K562 (cell line): ENCODE results near the gene XPC. TPM values are rescaled to one million over a fixed set of nuclear protein-coding genes. Genes with fewer than 3 reads are reported as not detected.

Source experiments
- ADNP ChIP-seq: fragments of 200-800 bp; sonication (Bioruptor generic); IDR thresholded peaks from 2 replicates; pipeline ENCODE4 v1.6.1; 2016; ENCODE audit warnings: missing genetic modification characterization, missing compliant biosample characterization
- BRCA1 ChIP-seq, 2 experiments: fragments of 450-650 bp in 1 of 2; sonication (generic) in 1 of 2; formaldehyde crosslinking in 1 of 2; IDR thresholded peaks; 2 replicates each; pipeline versions ENCODE4 v1.5.0 to v1.6.1; 2017 to 2020; ENCODE audit warnings: mild to moderate bottlenecking in 1 of 2, missing genetic modification reagents in 1 of 2
- CC2D1A ChIP-seq: fragments of 450-650 bp; IDR thresholded peaks from 2 replicates; pipeline ENCODE4 v1.6.1; 2017; ENCODE audit warnings: mild to moderate bottlenecking
- CEBPG ChIP-seq, 3 experiments: fragments of 200-800 bp in 1 of 3; sonication (Bioruptor generic) in 1 of 3; sonication (generic) in 1 of 3; formaldehyde crosslinking in 1 of 3; IDR thresholded peaks in 2 of 3; conservative IDR thresholded peaks in 1 of 3; 2 replicates each; pipeline versions ENCODE4 v1.6.1 to v1.8.0; 2016 to 2022; ENCODE audit warnings: missing compliant biosample characterization in 2 of 3, missing genetic modification characterization in 2 of 3, mild to moderate bottlenecking in 1 of 3, missing genetic modification reagents in 1 of 3
- ELF4 ChIP-seq: fragments of 450-650 bp; formaldehyde crosslinking; IDR thresholded peaks from 2 replicates; pipeline ENCODE4 v1.4.0; 2022; ENCODE audit warnings: missing genetic modification characterization
- GTF2F1 ChIP-seq: IDR thresholded peaks from 2 replicates; pipeline ENCODE4 v1.6.1; 2011; ENCODE audit warnings: low read depth, low read length, improper control_type of control experiment
- KDM2B ChIP-seq: fragments of 250-450 bp; sonication (Bioruptor Pico); IDR thresholded peaks from 2 replicates; pipeline ENCODE4 v1.8.0; 2021; ENCODE audit warnings: mild to moderate bottlenecking, moderate library complexity
- NFE2L1 ChIP-seq: fragments of 450-650 bp; IDR thresholded peaks from 2 replicates; pipeline ENCODE4 v1.6.1; 2016; ENCODE audit warnings: missing genetic modification characterization, low read depth, mild to moderate bottlenecking, missing compliant biosample characterization, moderate library complexity, borderline replicate concordance
- PYGO2 ChIP-seq: fragments of 450-650 bp; IDR thresholded peaks from 2 replicates; pipeline ENCODE4 v1.6.1; 2016; ENCODE audit warnings: mild to moderate bottlenecking, missing genetic modification characterization, moderate library complexity, missing compliant biosample characterization
- RFX5 ChIP-seq: IDR thresholded peaks from 2 replicates; pipeline ENCODE4 v1.6.1; 2011; ENCODE audit warnings: low read depth, mild to moderate bottlenecking, improper control_type of control experiment, low read length
- RNF2 ChIP-seq: sonication (generic); IDR thresholded peaks from 2 replicates; pipeline ENCODE4 v1.6.1; 2016
- SMC3 ChIP-seq: conservative IDR thresholded peaks from 2 replicates; pipeline ENCODE4 v1.6.1; 2011; ENCODE audit warnings: low read depth, low read length, improper control_type of control experiment; ENCODE audit not compliant: insufficient read depth
- TCF7 ChIP-seq: sonication (generic); IDR thresholded peaks from 2 replicates; pipeline ENCODE4 v1.6.1; 2016; ENCODE audit warnings: antibody characterized with exemption, borderline replicate concordance
- ZNF584 ChIP-seq: fragments of 200-800 bp; sonication (Bioruptor generic); IDR thresholded peaks from 2 replicates; pipeline ENCODE4 v1.6.1; 2016; ENCODE audit warnings: low read depth, mild to moderate bottlenecking, missing genetic modification characterization, missing compliant biosample characterization
- polyA plus RNA-seq, 8 experiments: library from polyadenylated mRNA; depleted of rRNA in 4 of 8; stranded (reverse) in 5 of 8; unstranded in 3 of 8; fragments of >200 nt; fragmentation: Nextera tagmentation in 2 of 8; fragmentation: Illumina TruSeq in 1 of 8; extraction: Ambion mirVana in 2 of 8; extraction: Trizol in 1 of 8; gene quantifications; 2 replicates each; pipeline versions ENCODE4 v1.2.1 to v1.2.3, GENCODE V29; 2011 to 2014; ENCODE audit warnings: inconsistent platforms in 1 of 8, missing spikeins in 1 of 8
- total RNA-seq, 7 experiments: library from RNA; depleted of rRNA in 6 of 7; stranded (reverse); fragments of >200 nt in 6 of 7; fragmentation: Illumina TruSeq in 2 of 7; extraction: Trizol in 2 of 7; gene quantifications; 2 replicates each; pipeline versions ENCODE4 v1.2.1 to v1.2.3, GENCODE V29; 2011 to 2021; ENCODE audit warnings: low replicate concordance in 1 of 7
- TF ChIP-seq, protein P1 (sequence below), 2 experiments: fragments of 450-650 bp; formaldehyde crosslinking in 1 of 2; IDR thresholded peaks; 2 replicates each; pipeline versions ENCODE4 v1.4.0 to v1.6.1; 2014 to 2020; ENCODE audit warnings: mild to moderate bottlenecking in 2 of 2, borderline replicate concordance in 1 of 2, low read depth in 1 of 2
- TF ChIP-seq, protein P2 (sequence below): fragments of 450-650 bp; formaldehyde crosslinking; IDR thresholded peaks from 2 replicates; pipeline ENCODE4 v1.4.0; 2022; ENCODE audit warnings: missing genetic modification characterization
- TF ChIP-seq, protein P3 (sequence below): fragments of 200-800 bp; sonication (Bioruptor generic); IDR thresholded peaks from 2 replicates; pipeline ENCODE4 v1.6.1; 2017; ENCODE audit warnings: missing genetic modification characterization, missing compliant biosample characterization

XPC gene
- total and polyA plus RNA-seq, 9 of the 15 experiments (the other 6 are each of a cell fraction or from before 2014, with no cell fraction given): 3.8 to 54.7 (median 41.3) TPM

DNA sequence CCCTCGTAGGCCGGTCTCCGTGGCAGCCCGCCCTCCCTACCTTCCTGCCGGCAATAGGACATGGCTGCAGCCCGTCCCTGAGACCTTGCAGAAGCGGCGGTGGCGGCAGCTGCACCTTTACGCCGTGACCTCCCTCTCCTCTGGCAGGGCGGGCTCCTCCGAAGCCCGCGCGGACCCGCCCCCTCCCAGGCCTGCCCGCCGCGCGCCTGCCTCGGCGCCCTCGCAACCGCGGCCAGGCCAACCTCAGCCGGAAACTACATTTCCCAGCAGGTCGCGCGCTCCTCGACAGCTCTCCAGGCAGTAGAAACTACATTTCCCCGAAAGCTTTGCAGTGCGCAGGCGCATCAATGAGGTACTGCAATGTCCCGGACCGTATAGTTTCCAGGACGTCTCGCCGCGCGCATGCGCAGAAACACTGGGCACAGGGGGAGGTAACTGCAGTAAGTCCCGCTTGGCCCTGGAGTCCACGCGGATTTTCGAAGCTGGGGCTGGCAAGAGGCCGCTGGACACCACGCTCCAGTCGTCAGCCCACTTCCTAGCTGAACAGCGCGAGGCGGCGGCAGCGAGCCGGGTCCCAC, 53.7 kb downstream of the XPC start, which contains the start of the genes CHCHD4 and TMEM43 (continued):
- TF ChIP-seq TCF7 (no peak), RFX5 (no peak), ADNP (no peak), ZNF584 (CRISPR knock-in tag) (peak; percentile 81), RNF2 (no peak), KDM2B (no peak), NFE2L1 (no peak), SMC3 (0 out of 2 replicates have a peak, but pooled peaks have one; percentile 11), PYGO2 (tag) (no peak), CC2D1A (no peak), ELF4 (CRISPR knock-in tag) (no peak), CEBPG (CRISPR knock-in tag; IDR thresholded peaks at IDR 0.05) (no peak), CEBPG (tag; conservative IDR thresholded peaks at IDR 0.05 in 1 of 2, IDR thresholded peaks at IDR 0.05 in 1 of 2) (no peak), GTF2F1 (0 out of 2 replicates have a peak, but pooled peaks have one; percentile 15), BRCA1 (IDR thresholded peaks at IDR 0.05) (no peak), BRCA1 (CRISPR knock-in tag; IDR thresholded peaks at IDR 0.05) (no peak)
- TF ChIP-seq, protein P1, sequence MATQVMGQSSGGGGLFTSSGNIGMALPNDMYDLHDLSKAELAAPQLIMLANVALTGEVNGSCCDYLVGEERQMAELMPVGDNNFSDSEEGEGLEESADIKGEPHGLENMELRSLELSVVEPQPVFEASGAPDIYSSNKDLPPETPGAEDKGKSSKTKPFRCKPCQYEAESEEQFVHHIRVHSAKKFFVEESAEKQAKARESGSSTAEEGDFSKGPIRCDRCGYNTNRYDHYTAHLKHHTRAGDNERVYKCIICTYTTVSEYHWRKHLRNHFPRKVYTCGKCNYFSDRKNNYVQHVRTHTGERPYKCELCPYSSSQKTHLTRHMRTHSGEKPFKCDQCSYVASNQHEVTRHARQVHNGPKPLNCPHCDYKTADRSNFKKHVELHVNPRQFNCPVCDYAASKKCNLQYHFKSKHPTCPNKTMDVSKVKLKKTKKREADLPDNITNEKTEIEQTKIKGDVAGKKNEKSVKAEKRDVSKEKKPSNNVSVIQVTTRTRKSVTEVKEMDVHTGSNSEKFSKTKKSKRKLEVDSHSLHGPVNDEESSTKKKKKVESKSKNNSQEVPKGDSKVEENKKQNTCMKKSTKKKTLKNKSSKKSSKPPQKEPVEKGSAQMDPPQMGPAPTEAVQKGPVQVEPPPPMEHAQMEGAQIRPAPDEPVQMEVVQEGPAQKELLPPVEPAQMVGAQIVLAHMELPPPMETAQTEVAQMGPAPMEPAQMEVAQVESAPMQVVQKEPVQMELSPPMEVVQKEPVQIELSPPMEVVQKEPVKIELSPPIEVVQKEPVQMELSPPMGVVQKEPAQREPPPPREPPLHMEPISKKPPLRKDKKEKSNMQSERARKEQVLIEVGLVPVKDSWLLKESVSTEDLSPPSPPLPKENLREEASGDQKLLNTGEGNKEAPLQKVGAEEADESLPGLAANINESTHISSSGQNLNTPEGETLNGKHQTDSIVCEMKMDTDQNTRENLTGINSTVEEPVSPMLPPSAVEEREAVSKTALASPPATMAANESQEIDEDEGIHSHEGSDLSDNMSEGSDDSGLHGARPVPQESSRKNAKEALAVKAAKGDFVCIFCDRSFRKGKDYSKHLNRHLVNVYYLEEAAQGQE (IDR thresholded peaks at IDR 0.05; ENCODE audit: borderline replicate concordance): no peak
- TF ChIP-seq, protein P1 (CRISPR knock-in tag; IDR thresholded peaks at IDR 0.05; ENCODE audit: low read depth): peak; percentile 84
- TF ChIP-seq, protein P2, sequence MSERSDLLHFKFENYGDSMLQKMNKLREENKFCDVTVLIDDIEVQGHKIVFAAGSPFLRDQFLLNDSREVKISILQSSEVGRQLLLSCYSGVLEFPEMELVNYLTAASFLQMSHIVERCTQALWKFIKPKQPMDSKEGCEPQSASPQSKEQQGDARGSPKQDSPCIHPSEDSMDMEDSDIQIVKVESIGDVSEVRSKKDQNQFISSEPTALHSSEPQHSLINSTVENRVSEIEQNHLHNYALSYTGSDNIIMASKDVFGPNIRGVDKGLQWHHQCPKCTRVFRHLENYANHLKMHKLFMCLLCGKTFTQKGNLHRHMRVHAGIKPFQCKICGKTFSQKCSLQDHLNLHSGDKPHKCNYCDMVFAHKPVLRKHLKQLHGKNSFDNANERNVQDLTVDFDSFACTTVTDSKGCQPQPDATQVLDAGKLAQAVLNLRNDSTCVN (CRISPR knock-in tag): no peak
- TF ChIP-seq, protein P3, sequence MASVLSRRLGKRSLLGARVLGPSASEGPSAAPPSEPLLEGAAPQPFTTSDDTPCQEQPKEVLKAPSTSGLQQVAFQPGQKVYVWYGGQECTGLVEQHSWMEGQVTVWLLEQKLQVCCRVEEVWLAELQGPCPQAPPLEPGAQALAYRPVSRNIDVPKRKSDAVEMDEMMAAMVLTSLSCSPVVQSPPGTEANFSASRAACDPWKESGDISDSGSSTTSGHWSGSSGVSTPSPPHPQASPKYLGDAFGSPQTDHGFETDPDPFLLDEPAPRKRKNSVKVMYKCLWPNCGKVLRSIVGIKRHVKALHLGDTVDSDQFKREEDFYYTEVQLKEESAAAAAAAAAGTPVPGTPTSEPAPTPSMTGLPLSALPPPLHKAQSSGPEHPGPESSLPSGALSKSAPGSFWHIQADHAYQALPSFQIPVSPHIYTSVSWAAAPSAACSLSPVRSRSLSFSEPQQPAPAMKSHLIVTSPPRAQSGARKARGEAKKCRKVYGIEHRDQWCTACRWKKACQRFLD (CRISPR knock-in tag): peak; percentile 96
